Fibroblast of lung (primary cell): ENCODE data around the gene IGF1R. TPM values are rescaled to one million over a fixed set of nuclear protein-coding genes. Genes with fewer than 3 reads are reported as not detected.

Experiments
- DNase-seq, 2 donors: peaks; one replicate each; pipeline versions ENCODE4 v3.0.0 to v3.0.0-alpha.2; 2010; ENCODE audit warnings: low read depth in 2 of 2
- H2AFZ ChIP-seq: 2 replicates; pipeline ENCODE4 v1.5.1; 2012; ENCODE audit warnings: low read length, control low read depth, inconsistent platforms
- H3K27ac ChIP-seq: 2 replicates; pipeline ENCODE4 v1.5.1; 2011; ENCODE audit warnings: low read length, control low read depth; ENCODE audit not compliant: insufficient read depth
- H3K27me3 ChIP-seq: 2 replicates; pipeline ENCODE4 v1.5.1; 2011; ENCODE audit warnings: mild to moderate bottlenecking, low read length; ENCODE audit not compliant: control insufficient read depth, insufficient read depth
- H3K36me3 ChIP-seq: 2 replicates; pipeline ENCODE4 v1.5.1; 2011; ENCODE audit warnings: low read length; ENCODE audit not compliant: control insufficient read depth, insufficient read depth
- H3K4me1 ChIP-seq: 2 replicates; pipeline ENCODE4 v1.5.1; 2011; ENCODE audit warnings: low read length; ENCODE audit not compliant: control insufficient read depth, insufficient read depth; ENCODE audit errors: extremely low read depth
- H3K4me2 ChIP-seq: 2 replicates; pipeline ENCODE4 v1.5.1; 2011; ENCODE audit warnings: low read length, control low read depth; ENCODE audit not compliant: insufficient read depth; ENCODE audit errors: extremely low read depth
- H3K4me3 ChIP-seq, 4 experiments: fragments of 200-600 bp in 1 of 4; sonication (generic) in 1 of 4; replicated peaks in 1 of 4; 2 replicates each; pipeline ENCODE4 v1.5.1; 2011 to 2016; ENCODE audit warnings: low read length in 4 of 4, low read depth in 3 of 4, mild to moderate bottlenecking in 3 of 4, control low read depth in 2 of 4, inconsistent platforms in 1 of 4, mixed read lengths in 1 of 4; ENCODE audit not compliant: insufficient read depth in 1 of 4; ENCODE audit errors: control extremely low read depth in 1 of 4
- H3K79me2 ChIP-seq: 2 replicates; pipeline ENCODE4 v1.5.1; 2012; ENCODE audit warnings: mild to moderate bottlenecking, low read length, inconsistent platforms; ENCODE audit not compliant: control insufficient read depth, insufficient read depth
- H3K9ac ChIP-seq: 2 replicates; pipeline ENCODE4 v1.5.1; 2011; ENCODE audit warnings: mild to moderate bottlenecking, low read length, control low read depth; ENCODE audit not compliant: insufficient read depth
- H3K9me3 ChIP-seq: 2 replicates; pipeline ENCODE4 v1.5.1; 2012; ENCODE audit warnings: low read depth, low read length; ENCODE audit not compliant: control insufficient read depth, insufficient read depth
- H4K20me1 ChIP-seq: 2 replicates; pipeline ENCODE4 v1.5.1; 2011; ENCODE audit warnings: low read length; ENCODE audit not compliant: control insufficient read depth, insufficient read depth; ENCODE audit errors: extremely low read depth
- CTCF ChIP-seq, 2 donors: IDR thresholded peaks in 1 of 2; conservative IDR thresholded peaks in 1 of 2; 1 replicate in 1 of 2; 2 replicates in 1 of 2; pipeline ENCODE4 v1.5.1; 2011 to 2012; ENCODE audit warnings: low read length in 2 of 2, control low read depth in 1 of 2, inconsistent platforms in 1 of 2, low read depth in 1 of 2, mild to moderate bottlenecking in 1 of 2
- EZH2 ChIP-seq: IDR thresholded peaks from 2 replicates; pipeline ENCODE4 v1.5.1; 2012; ENCODE audit warnings: low read length, control low read depth, mild to moderate bottlenecking; ENCODE audit errors: missing control alignments
- polyA plus RNA-seq, 2 donors: library from polyadenylated mRNA; depleted of rRNA in 1 of 2; stranded (reverse) in 1 of 2; unstranded in 1 of 2; fragments of >200 nt; gene quantifications; 2 replicates each; pipeline ENCODE4 v1.2.1, GENCODE V29; 2011 to 2012; ENCODE audit warnings: missing spikeins in 1 of 2
- total RNA-seq: library from RNA; depleted of rRNA; stranded (reverse); fragments of >200 nt; gene quantifications from 2 replicates; pipeline ENCODE4 v1.2.1, GENCODE V29; 2014

The IGF1R gene
- total and polyA plus RNA-seq, 2 donors (not counting 1 experiment from before 2014, with no cell fraction given): 14.6 to 28.6 TPM

GRCh38 chr15:98813951-98814350 lies 165.6 kb downstream of the IGF1R start:
- Histone ChIP-seq H3K36me3 (no peaks in the 10 kb centered on the region), H4K20me1 (no peaks in the 10 kb centered on the region), H2AFZ (no peak overlapping the region), H3K4me1 (no peaks in the 10 kb centered on the region), H3K4me2 (no peak overlapping the region), H3K4me3 (no peak overlapping the region), H3K79me2 (peaks cover 4% of the 10 kb centered on the region), H3K9ac (no peak overlapping the region), H3K9me3 (no peaks in the 10 kb centered on the region), H3K27ac (no peak overlapping the region), H3K27me3 (no peaks in the 10 kb centered on the region)
- no peak for DNase-seq
- TF ChIP-seq EZH2 (no peak), CTCF (conservative IDR thresholded peaks at IDR 0.05 in 1 of 2, IDR thresholded peaks at IDR 0.05 in 1 of 2; ENCODE audit: low read depth in 1 of 2, low read length in 2 of 2) (no peak)

- no peak overlapping the region for H3K27ac ChIP-seq
- H3K79me2 ChIP-seq: peaks cover 4% of the 10 kb centered on the region
- no peaks in the 10 kb centered on the region for H3K27me3 ChIP-seq
- TF ChIP-seq CTCF (conservative IDR thresholded peaks at IDR 0.05 in 1 of 2, IDR thresholded peaks at IDR 0.05 in 1 of 2; ENCODE audit: low read depth in 1 of 2, low read length in 2 of 2) (no peak), EZH2 (no peak)
- H3K4me2 ChIP-seq: no peak overlapping the region
- H3K36me3 ChIP-seq: no peaks in the 10 kb centered on the region
- no peak overlapping the region for H2AFZ ChIP-seq
- H3K9ac ChIP-seq: no peak overlapping the region
- H3K4me3 ChIP-seq: no peak overlapping the region
- no peaks in the 10 kb centered on the region for H3K9me3 ChIP-seq
- H3K4me1 ChIP-seq: no peaks in the 10 kb centered on the region
- H4K20me1 ChIP-seq: no peaks in the 10 kb centered on the region
- no peak for DNase-seq
Observed at GRCh38 chr15:98815207-98815606, 166.9 kb downstream of the IGF1R start.

GRCh38 chr15:98817745-98818144 lies 169.4 kb downstream of the IGF1R start:
- Histone ChIP-seq H3K79me2 (peaks cover 4% of the 10 kb centered on the region), H4K20me1 (no peaks in the 10 kb centered on the region), H3K4me1 (peaks cover 1% of the 10 kb centered on the region), H3K9me3 (no peaks in the 10 kb centered on the region), H3K9ac (no peak overlapping the region), H3K27me3 (no peaks in the 10 kb centered on the region), H3K4me2 (no peak overlapping the region), H3K36me3 (no peaks in the 10 kb centered on the region), H3K27ac (no peak overlapping the region), H3K4me3 (no peak overlapping the region), H2AFZ (no peak overlapping the region)
- no peak for DNase-seq
- TF ChIP-seq CTCF (conservative IDR thresholded peaks at IDR 0.05 in 1 of 2, IDR thresholded peaks at IDR 0.05 in 1 of 2; ENCODE audit: low read depth in 1 of 2, low read length in 2 of 2) (no peak), EZH2 (no peak)
